ENCODE measurements around the gene MAP1S. TPM values are rescaled to one million over a fixed set of nuclear protein-coding genes. Genes with fewer than 3 reads are reported as not detected.

MAP1S gene
- total RNA-seq, 6 experiments from 2014 or later: 11.1 to 31.3 (median 14.9) TPM

GRCh38 chr19:17747205-17748098, 28.2 kb downstream of the MAP1S start:
- ATAC-seq (peak; percentile 91 to 96 (median 94)), DNase-seq (peak; percentile 86 to 95 (median 92))
- H3K4me3 ChIP-seq: peak overlapping the region; percentile 31 to 55 (median 34)
- no peaks in the 10 kb centered on the region for H3K36me3 ChIP-seq
- H3K27me3 ChIP-seq: no peaks in the 10 kb centered on the region
- TF ChIP-seq POLR2A (IDR thresholded peaks at IDR 0.05) (no peak), CTCF (IDR thresholded peaks at IDR 0.05) (no peak)
- H3K4me1 ChIP-seq: no peaks in the 10 kb centered on the region
- no peak overlapping the region for H3K27ac ChIP-seq
- no peaks in the 10 kb centered on the region for H3K9me3 ChIP-seq
- WGBS (ENCODE audit: insufficient coverage, low coverage, low lambda C conversion rate, missing lambda C conversion rate): 8% methylated on average over 26 of the region's 75 CpGs
- intact Hi-C loops (cut with DNase I): no loop called here

GRCh38 chr19:17748884-17749638, 29.8 kb downstream of the MAP1S start:
- no peak overlapping the region for H3K27ac ChIP-seq
- intact Hi-C loops (cut with DNase I): no loop called here
- H3K9me3 ChIP-seq: no peaks in the 10 kb centered on the region
- no peaks in the 10 kb centered on the region for H3K36me3 ChIP-seq
- no peaks in the 10 kb centered on the region for H3K27me3 ChIP-seq
- H3K4me1 ChIP-seq: no peaks in the 10 kb centered on the region
- no peak overlapping the region for H3K4me3 ChIP-seq
- ATAC-seq: no peak
- no peak for DNase-seq
- TF ChIP-seq POLR2A (IDR thresholded peaks at IDR 0.05) (no peak), CTCF (IDR thresholded peaks at IDR 0.05) (no peak)
- 25% methylated on average over 1 of the region's 6 CpGs for WGBS (ENCODE audit: insufficient coverage, low coverage, low lambda C conversion rate, missing lambda C conversion rate)

GRCh38 chr19:17749912-17750317, 30.6 kb downstream of the MAP1S start:
- no peak for TF ChIP-seq CTCF (IDR thresholded peaks at IDR 0.05)
- TF ChIP-seq POLR2A (IDR thresholded peaks at IDR 0.05): no peak
- H3K9me3 ChIP-seq: no peaks in the 10 kb centered on the region
- intact Hi-C loops (cut with DNase I): no loop called here
- no peaks in the 10 kb centered on the region for H3K4me1 ChIP-seq
- peak overlapping the region in 1 of 3 donors; percentile 13 for H3K27ac ChIP-seq
- DNase-seq (peak in 1 of 3 donors; percentile 39), ATAC-seq (peak; percentile 6 to 50 (median 28))
- no peaks in the 10 kb centered on the region for H3K36me3 ChIP-seq
- H3K27me3 ChIP-seq: no peaks in the 10 kb centered on the region
- H3K4me3 ChIP-seq: no peak overlapping the region
- WGBS (ENCODE audit: insufficient coverage, low coverage, low lambda C conversion rate, missing lambda C conversion rate): 30% methylated on average over 4 of the region's 8 CpGs

GRCh38 chr19:17751103-17751911, 32.0 kb downstream of the MAP1S start, which contains the start of gene FCHO1:
TSS of gene FCHO1 (plus strand) at chr19:17751477. CDS start at chr19:17755165, 3,688 bp downstream.
- intact Hi-C loops (cut with DNase I): no loop called here
- Histone ChIP-seq H3K4me3 (no peak within 1 kb of the TSS), H3K9me3 (no peaks in the 10 kb centered on the region), H3K27ac (peak within 1 kb of the TSS; percentile 15 to 49 (median 47)), H3K36me3 (no peaks in the 10 kb centered on the region), H3K4me1 (no peaks in the 10 kb centered on the region), H3K27me3 (no peaks in the 10 kb centered on the region)
- peak; percentile 45 to 51 (median 47) for ATAC-seq
- WGBS (ENCODE audit: insufficient coverage, low coverage, low lambda C conversion rate, missing lambda C conversion rate): 48% methylated on average over 12 of the region's 28 CpGs
- no peak for TF ChIP-seq CTCF (IDR thresholded peaks at IDR 0.05)
- TF ChIP-seq POLR2A (IDR thresholded peaks at IDR 0.05): no peak
- peak in 2 of 3 donors; percentile 66 to 71 for DNase-seq

Measured in right lobe of liver (tissue), 6 donors.